Stimulated activated CD8-positive, alpha-beta memory T cell treated with anti-CD3 and anti-CD28 coated beads, Interleukin-12 subunit alpha, Interleukin-12 subunit beta, amount 100 ng/mL, for 24 hours (primary cell): ENCODE measurements around the gene LTO1.

Experiments used
- DNase-seq: peaks from one replicate; pipeline ENCODE4 v3.0.0-alpha.2; 2020; ENCODE audit errors: extremely low read depth

The LTO1 gene

GRCh38 chr11:69674886-69675714 lies at the start of gene LTO1:
LTO1 (minus strand) TSS chr11:69675353; CDS start chr11:69675239, 114 bp downstream.
- peak; percentile 88 for DNase-seq

- DNase-seq: no peak
Measured at GRCh38 chr11:69721745-69722144, 46.6 kb upstream of the LTO1 start.

GRCh38 chr11:69721106-69721505 lies 46.0 kb upstream of the LTO1 start:
- no peak for DNase-seq

GRCh38 chr11:69718912-69719311 lies 43.8 kb upstream of the LTO1 start:
- no peak for DNase-seq

- no peak for DNase-seq
Measured at GRCh38 chr11:69718147-69718546, 43.0 kb upstream of the LTO1 start.

- DNase-seq: no peak
Measured at GRCh38 chr11:69716891-69717747, 42.0 kb upstream of the LTO1 start.

- DNase-seq: no peak
Measured at GRCh38 chr11:69716099-69716498, 40.9 kb upstream of the LTO1 start.

- no peak for DNase-seq
Measured at GRCh38 chr11:69715446-69715845, 40.3 kb upstream of the LTO1 start.

- no peak for DNase-seq
Measured at GRCh38 chr11:69711822-69712801, 37.0 kb upstream of the LTO1 start.

- DNase-seq: no peak
Measured at GRCh38 chr11:69708736-69709401, 33.7 kb upstream of the LTO1 start.

GRCh38 chr11:69707176-69707575 lies 32.0 kb upstream of the LTO1 start:
- DNase-seq: no peak

- no peak for DNase-seq
Measured at GRCh38 chr11:69705901-69706787, 31.0 kb upstream of the LTO1 start.

- no peak for DNase-seq
Measured at GRCh38 chr11:69705351-69705811, 30.2 kb upstream of the LTO1 start.

GRCh38 chr11:69704508-69705253 lies 29.5 kb upstream of the LTO1 start:
- DNase-seq: no peak

GRCh38 chr11:69703768-69704507 lies 28.8 kb upstream of the LTO1 start, which contains the start of gene FGF19:
FGF19 (minus strand) TSS chr11:69704022; CDS start chr11:69703876, 146 bp downstream.
- DNase-seq: no peak

- DNase-seq: no peak
Measured at GRCh38 chr11:69703453-69703767, 28.3 kb upstream of the LTO1 start.

GRCh38 chr11:69702769-69703452 lies 27.8 kb upstream of the LTO1 start:
- no peak for DNase-seq

GRCh38 chr11:69702239-69702691 lies 27.1 kb upstream of the LTO1 start:
- no peak for DNase-seq
